ENCODE results near the gene DGAT2. TPM values are rescaled to one million over a fixed set of nuclear protein-coding genes. Genes with fewer than 3 reads are reported as not detected.
"Not testable (repeated sequence)": the region's sequence is repeated elsewhere in the genome, so short reads cannot be mapped to it uniquely, and the experiment has no call there.

DGAT2 gene
- total RNA-seq, 1 donor from 2014 or later: 7.3 TPM

DNA sequence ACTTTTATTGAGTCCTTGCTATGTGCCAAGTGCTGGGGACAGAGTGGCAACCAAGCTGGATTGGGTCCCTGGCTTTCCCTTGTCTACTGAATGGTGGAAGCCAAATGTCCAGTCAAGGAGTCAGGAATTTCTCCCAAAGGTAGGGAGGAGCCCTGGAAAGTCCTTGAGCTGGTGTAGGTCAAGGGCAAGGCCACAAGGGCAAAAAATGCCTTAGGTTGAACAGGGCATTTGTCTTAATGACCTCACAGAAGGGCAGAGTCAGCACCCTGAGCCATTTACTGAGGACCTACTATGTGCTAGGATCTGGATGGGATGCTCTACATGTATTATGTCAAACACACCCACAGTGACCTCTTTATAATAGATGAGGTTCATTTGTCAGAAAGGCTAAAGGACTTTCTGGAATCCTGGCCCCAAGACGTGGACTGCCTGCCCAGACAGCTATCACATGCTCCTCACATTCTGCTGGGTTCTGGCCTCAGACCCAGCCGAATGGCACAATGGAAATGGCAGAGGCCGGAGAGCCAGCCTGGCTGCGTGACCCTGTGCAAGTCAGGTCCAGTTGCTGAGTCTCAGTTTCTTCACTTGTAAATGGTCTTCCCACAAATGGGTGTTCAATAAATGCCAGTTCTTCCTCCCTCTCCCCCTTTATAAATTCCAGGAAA, 33.3 kb upstream of the DGAT2 start:
- no peak overlapping the region for H3K27ac Mint-ChIP-seq
- no peak for DNase-seq
- no peaks in the 10 kb centered on the region for H3K36me3 Mint-ChIP-seq (ENCODE audit: low read depth)
- intact Hi-C loops (cut with micrococcal nuclease): no loop called here
- no peaks in the 10 kb centered on the region for H3K9me3 Mint-ChIP-seq
- no peaks in the 10 kb centered on the region for H3K4me1 Mint-ChIP-seq
- H3K4me3 Mint-ChIP-seq: no peak overlapping the region
- peaks cover 11% of the 10 kb centered on the region for H3K27me3 Mint-ChIP-seq

DNA sequence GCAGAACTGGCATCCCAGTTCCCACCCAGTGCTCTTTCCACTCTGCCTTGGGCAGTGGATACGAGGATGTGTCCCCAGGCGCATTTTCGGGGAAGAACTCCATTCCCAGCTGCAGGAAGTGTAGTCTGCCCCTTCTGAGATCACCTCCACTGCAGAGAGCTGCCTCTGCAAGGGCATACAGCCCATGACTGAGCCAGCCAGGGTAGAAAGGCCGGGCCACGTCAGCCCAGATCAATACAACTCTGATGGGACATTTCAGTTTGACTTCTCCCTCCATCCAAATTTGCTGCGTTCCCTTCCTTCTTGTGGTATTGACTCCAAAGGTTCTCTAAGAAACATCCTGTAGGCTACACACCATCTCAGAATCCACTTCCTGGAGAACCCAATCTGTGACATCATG, 31.3 kb upstream of the DGAT2 start:
- Mint-ChIP-seq H3K4me3 (no peak overlapping the region), H3K27ac (no peak overlapping the region), H3K27me3 (peaks cover 18% of the 10 kb centered on the region), H3K9me3 (no peaks in the 10 kb centered on the region), H3K4me1 (no peaks in the 10 kb centered on the region), H3K36me3 (ENCODE audit: low read depth) (no peaks in the 10 kb centered on the region)
- intact Hi-C loops (cut with micrococcal nuclease): no loop called here
- DNase-seq: no peak

DNA sequence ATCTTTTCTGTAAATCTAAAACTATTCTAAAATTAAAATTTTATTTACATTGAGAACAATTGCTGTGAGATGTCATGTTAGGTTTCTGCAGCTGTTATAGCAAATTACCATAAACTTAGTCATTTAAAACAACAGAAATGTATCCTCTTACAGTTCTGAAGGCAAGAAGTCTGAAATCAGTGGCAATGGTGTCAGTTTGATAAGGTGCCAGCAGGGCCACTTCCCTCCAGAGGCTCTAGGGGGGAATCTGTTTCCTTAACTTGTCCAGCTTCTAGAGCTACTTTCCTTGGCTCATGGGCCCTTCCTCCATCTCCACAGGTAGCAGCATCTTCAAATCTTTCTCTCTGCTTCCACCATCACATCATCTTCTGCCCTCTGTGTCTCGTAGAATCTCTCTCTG, 27.9 kb upstream of the DGAT2 start:
- no peak overlapping the region for H3K4me3 Mint-ChIP-seq
- no peak for DNase-seq
- H3K27me3 Mint-ChIP-seq: peaks cover 31% of the 10 kb centered on the region
- H3K36me3 Mint-ChIP-seq (ENCODE audit: low read depth): no peaks in the 10 kb centered on the region
- H3K4me1 Mint-ChIP-seq: no peaks in the 10 kb centered on the region
- no peaks in the 10 kb centered on the region for H3K9me3 Mint-ChIP-seq
- no peak overlapping the region for H3K27ac Mint-ChIP-seq
- intact Hi-C loops (cut with micrococcal nuclease): no loop called here

DNA sequence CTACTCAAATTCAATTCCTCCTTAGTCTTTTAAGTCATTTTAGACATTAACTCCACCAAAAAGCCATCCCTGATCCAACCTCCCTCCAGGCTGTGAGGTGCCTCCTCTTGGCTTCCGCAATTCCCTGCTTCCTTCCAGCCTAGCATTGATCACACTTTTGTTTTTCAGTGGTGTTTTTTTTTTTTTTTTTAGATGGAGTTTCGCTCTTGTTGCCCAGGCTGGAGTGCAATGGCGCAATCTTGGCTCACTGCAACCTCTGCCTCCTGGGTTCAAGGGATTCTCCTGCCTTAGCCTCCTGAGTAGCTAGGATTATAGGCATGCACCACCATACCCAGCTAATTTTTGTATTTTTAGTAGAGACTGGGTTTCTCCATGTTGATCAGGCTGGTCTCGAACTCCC, 25.4 kb upstream of the DGAT2 start:
- H3K36me3 Mint-ChIP-seq (ENCODE audit: low read depth); H3K4me1 Mint-ChIP-seq; intact Hi-C loops (cut with micrococcal nuclease); H3K27ac Mint-ChIP-seq; H3K9me3 Mint-ChIP-seq; DNase-seq; H3K4me3 Mint-ChIP-seq: not testable (repeated sequence)
- peaks cover 30% of the 10 kb centered on the region for H3K27me3 Mint-ChIP-seq

DNA sequence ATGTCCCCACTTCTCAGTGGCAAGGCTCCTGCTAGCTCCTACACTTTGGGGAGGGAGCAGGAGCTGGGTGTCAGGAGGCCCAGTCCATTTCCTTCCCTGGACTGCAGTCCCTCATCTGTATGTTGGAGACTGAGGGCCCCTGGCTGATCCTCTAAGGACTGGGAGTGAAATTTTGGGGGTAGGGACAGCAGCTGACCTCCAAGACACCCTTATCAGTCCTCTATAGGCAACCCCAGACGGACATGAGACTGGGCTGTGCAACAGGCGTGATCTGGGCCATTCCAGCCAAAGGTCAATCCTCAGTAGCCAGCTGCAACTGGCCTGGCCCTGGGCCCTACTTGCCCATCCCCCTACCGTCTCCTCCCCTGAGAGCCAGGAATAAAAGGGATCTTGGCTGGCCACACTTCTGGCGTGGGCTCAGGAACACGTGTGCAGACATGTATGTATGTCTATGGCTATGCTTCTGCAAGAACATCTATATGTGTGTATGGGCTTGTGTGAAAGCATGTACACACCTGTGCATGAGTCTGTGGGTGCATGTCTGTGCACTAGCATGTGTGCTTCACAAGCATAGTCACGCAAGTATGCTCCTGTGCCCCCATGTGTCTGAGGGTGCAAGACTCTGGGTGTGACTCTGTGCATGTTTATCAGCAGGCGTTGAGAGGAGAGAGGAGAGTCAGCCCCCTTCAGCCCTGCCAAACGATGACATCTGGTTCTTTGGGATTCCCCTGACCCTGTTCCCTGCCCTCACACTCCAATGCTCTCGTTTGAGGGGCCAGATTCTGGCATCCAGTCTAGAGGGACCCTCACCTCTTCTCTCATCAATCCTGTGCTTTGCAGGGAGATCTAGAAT, 24.6 kb upstream of the DGAT2 start:
- Mint-ChIP-seq H3K4me1 (no peaks in the 10 kb centered on the region), H3K9me3 (no peaks in the 10 kb centered on the region), H3K4me3 (no peak overlapping the region), H3K27me3 (peaks cover 26% of the 10 kb centered on the region), H3K36me3 (ENCODE audit: low read depth) (no peaks in the 10 kb centered on the region), H3K27ac (no peak overlapping the region)
- intact Hi-C loops (cut with micrococcal nuclease): no loop called here
- no peak for DNase-seq

DNA sequence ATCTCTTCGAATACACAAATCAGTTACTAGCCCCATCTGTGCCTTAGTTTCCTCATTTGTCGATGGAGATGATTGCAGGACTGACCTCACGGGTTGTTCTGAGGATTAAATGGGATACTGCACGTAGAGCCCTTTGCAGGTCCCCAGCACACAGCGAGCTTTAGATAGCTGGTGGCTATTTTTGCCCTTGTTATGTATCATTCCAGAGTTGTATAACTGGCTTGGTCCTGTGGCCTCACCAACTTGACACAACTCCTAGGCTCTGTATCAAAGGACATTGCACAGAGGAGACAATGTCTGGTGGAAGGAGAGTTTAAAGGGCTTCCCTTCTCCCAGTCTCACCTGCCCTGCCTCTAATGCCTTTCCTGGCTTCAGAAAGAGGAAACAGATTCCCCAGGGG, 22.8 kb upstream of the DGAT2 start:
- intact Hi-C loops (cut with micrococcal nuclease): no loop called here

DNA sequence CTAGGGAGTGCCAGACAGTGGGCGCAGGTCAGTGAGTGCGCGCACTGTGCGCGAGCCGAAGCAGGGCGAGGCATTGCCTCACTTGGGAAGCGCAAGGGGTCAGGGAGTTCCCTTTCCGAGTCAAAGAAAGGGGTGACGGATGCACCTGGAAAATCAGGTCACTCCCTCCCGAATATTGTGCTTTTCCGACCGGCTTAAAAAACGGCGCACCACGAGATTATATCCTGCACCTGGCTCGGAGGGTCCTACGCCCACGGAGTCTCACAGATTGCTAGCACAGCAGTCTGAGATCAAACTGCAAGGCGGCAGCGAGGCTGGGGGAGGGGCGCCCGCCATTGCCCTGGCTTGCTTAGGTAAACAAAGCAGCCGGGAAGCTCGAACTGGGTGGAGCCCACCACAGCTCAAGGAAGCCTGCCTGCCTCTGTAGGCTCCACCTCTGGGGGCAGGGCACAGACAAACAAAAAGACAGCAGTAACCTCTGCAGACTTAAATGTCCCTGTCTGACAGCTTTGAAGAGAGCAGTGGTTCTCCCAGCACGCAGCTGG, 19.8 kb upstream of the DGAT2 start:
- H3K4me1 Mint-ChIP-seq; H3K36me3 Mint-ChIP-seq (ENCODE audit: low read depth); H3K27ac Mint-ChIP-seq; H3K9me3 Mint-ChIP-seq; intact Hi-C loops (cut with micrococcal nuclease); DNase-seq; H3K4me3 Mint-ChIP-seq: not testable (repeated sequence)
- H3K27me3 Mint-ChIP-seq: peaks cover 11% of the 10 kb centered on the region

More for the DNA sequence above, 22.8 kb upstream of the DGAT2 start:
- peaks cover 22% of the 10 kb centered on the region for H3K27me3 Mint-ChIP-seq
- H3K9me3 Mint-ChIP-seq: no peaks in the 10 kb centered on the region
- no peak overlapping the region for H3K4me3 Mint-ChIP-seq
- H3K36me3 Mint-ChIP-seq (ENCODE audit: low read depth): no peaks in the 10 kb centered on the region
- no peaks in the 10 kb centered on the region for H3K4me1 Mint-ChIP-seq
- DNase-seq: no peak
- no peak overlapping the region for H3K27ac Mint-ChIP-seq

DNA sequence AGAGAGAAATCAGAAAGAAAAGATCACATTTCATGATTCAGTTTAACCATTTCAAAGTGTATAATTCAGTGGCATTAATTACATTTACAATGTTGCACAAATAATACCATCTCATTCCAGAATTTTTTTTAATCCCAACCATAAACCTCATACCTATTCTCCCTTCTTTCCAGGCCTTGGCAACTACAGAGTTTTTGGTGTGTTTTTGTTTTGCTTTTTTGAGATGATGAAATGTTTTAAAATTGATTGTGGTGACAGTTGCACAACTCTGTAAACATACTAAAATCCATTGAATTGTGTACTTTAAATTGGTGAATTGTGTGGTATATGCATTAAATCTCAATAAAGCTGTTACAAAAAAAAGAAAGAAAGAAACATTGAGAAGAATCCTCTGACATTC, 13.6 kb upstream of the DGAT2 start:
- DNase-seq; intact Hi-C loops (cut with micrococcal nuclease); H3K27ac Mint-ChIP-seq; H3K9me3 Mint-ChIP-seq; H3K4me3 Mint-ChIP-seq; H3K36me3 Mint-ChIP-seq (ENCODE audit: low read depth); H3K4me1 Mint-ChIP-seq: not testable (repeated sequence)
- peaks cover 17% of the 10 kb centered on the region for H3K27me3 Mint-ChIP-seq

DNA sequence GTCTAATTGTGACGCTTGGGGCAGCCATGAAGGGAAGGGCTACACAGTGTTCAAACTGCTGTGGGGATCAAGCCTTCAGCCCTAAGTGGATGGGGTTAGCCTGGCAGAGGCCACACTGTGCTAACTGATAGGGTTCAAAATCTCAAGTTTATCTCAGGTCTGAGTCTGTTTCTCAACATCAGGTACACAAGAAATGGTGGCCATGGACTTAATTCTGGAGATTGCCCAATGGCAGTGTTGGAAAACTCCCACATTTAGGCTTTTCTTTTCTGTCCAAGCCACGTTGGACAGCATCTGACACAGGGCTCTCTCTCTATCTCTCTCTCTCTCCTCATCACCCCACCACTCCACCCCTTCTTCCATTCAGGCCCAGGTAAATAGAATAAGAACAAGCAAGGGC, 10.9 kb upstream of the DGAT2 start:
- DNase-seq: no peak
- H3K9me3 Mint-ChIP-seq: no peaks in the 10 kb centered on the region
- peaks cover 17% of the 10 kb centered on the region for H3K27me3 Mint-ChIP-seq
- intact Hi-C loops (cut with micrococcal nuclease): no loop called here
- H3K4me1 Mint-ChIP-seq: peaks cover 3% of the 10 kb centered on the region
- no peak overlapping the region for H3K27ac Mint-ChIP-seq
- no peaks in the 10 kb centered on the region for H3K36me3 Mint-ChIP-seq (ENCODE audit: low read depth)
- H3K4me3 Mint-ChIP-seq: no peak overlapping the region

DNA sequence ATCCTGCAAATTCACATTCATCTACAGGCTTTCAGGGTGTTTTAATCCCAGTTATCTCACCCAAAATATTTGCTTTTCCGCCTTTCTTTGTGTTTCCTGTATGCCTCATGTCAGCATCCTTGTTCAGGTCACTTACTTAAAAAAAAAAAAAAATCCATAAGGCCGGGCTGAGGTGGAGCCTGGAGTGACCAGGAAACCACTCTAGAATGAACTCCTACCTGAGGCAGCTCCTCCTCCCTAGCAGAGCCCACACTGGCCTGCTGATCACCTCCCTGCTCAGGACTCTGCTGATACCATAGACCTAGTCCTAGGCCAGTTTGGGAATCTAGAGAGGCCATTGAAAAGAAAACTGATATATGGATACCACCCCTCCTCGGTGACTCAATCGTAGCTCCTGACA, 8.7 kb upstream of the DGAT2 start:
- H3K36me3 Mint-ChIP-seq (ENCODE audit: low read depth): no peaks in the 10 kb centered on the region
- intact Hi-C loops (cut with micrococcal nuclease): no loop called here
- no peak for DNase-seq
- H3K27me3 Mint-ChIP-seq: peaks cover 17% of the 10 kb centered on the region
- no peak overlapping the region for H3K4me3 Mint-ChIP-seq
- H3K27ac Mint-ChIP-seq: no peak overlapping the region
- no peaks in the 10 kb centered on the region for H3K9me3 Mint-ChIP-seq
- peaks cover 3% of the 10 kb centered on the region for H3K4me1 Mint-ChIP-seq

DNA sequence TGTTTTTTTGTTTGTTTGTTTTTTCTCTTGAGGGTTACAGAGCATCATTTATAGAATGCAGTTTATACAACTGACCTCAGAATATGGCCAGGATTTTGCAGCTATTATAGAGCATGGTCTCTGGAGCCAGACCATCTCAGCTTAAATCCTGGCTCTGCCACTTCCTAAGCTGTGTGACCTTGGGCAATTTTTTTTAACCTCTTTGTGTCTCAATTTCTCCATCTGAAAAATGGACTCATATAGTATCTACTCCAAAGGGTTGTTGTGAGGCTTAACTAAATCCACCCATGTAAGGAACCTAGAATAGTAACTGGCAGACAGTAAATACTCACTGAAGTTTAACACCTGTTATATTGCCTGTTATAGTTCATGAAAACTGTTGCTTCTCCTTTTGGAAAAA, 8.3 kb upstream of the DGAT2 start:
- no peak overlapping the region for H3K27ac Mint-ChIP-seq
- intact Hi-C loops (cut with micrococcal nuclease): no loop called here
- no peaks in the 10 kb centered on the region for H3K9me3 Mint-ChIP-seq
- no peak for DNase-seq
- no peak overlapping the region for H3K4me3 Mint-ChIP-seq
- H3K4me1 Mint-ChIP-seq: peaks cover 2% of the 10 kb centered on the region
- H3K27me3 Mint-ChIP-seq: peaks cover 16% of the 10 kb centered on the region
- no peaks in the 10 kb centered on the region for H3K36me3 Mint-ChIP-seq (ENCODE audit: low read depth)

DNA sequence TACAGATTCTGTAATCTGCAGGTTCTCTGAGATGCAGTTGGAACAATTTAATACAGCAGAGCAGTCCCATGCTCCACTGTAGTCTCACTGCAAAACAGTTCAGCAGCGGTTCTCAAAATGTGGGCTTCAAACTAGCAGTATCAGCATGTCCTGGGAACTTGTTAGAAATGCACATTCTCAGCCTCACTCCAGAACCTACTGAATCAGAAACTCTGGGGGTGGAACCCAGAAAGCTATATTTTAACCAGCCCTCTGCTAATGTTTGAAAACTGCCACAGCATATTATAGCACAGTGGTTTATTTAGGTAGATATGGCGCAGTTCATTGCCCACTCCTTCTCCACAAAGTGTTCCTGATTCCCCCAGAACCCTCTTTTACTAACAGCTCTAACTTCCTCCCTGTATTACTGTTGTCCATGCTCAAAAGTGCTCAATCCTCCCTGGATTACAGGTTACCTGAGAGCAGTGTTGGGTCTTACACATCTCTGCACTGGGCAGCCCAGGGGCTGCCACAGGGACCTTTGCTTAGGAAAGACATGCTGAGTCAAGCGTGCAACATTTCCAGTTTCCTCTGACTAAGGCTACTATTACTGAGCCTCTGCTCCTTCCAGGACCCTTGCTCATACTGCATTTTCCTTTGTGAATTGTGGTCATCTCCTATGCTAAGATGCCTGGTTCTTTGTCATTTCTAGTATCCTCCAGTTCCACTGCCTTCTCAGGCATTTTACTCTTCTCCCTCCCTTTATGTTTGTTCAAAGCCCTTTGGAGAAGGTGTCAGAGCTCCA, 7.7 kb upstream of the DGAT2 start:
- peaks cover 9% of the 10 kb centered on the region for H3K27me3 Mint-ChIP-seq
- H3K9me3 Mint-ChIP-seq: no peaks in the 10 kb centered on the region
- no peaks in the 10 kb centered on the region for H3K4me1 Mint-ChIP-seq
- intact Hi-C loops (cut with micrococcal nuclease): no loop called here
- DNase-seq: no peak
- H3K27ac Mint-ChIP-seq: no peak overlapping the region
- no peak overlapping the region for H3K4me3 Mint-ChIP-seq
- H3K36me3 Mint-ChIP-seq (ENCODE audit: low read depth): no peaks in the 10 kb centered on the region

DNA sequence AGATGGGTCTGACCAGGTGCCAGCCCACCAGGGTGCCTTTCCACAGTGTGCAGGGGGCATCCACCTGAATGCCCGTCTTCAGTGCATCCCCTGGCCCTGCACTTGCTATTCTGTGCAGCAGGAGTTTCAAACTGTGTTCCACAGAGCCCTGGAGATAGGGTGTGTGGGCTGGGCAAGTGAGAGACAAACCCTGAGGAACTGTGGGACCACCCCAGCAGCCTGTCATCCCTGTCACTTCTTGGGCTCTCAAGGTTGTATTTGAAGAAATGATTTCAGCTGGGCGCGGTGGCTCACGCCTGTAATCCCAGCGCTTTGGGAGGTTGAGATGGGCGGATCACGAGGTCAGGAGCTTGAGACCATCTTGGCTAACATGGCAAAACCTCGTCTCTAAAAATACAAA, 6.4 kb upstream of the DGAT2 start:
- peaks cover 7% of the 10 kb centered on the region for H3K27me3 Mint-ChIP-seq
- intact Hi-C loops (cut with micrococcal nuclease): no loop called here
- no peaks in the 10 kb centered on the region for H3K9me3 Mint-ChIP-seq

DNA sequence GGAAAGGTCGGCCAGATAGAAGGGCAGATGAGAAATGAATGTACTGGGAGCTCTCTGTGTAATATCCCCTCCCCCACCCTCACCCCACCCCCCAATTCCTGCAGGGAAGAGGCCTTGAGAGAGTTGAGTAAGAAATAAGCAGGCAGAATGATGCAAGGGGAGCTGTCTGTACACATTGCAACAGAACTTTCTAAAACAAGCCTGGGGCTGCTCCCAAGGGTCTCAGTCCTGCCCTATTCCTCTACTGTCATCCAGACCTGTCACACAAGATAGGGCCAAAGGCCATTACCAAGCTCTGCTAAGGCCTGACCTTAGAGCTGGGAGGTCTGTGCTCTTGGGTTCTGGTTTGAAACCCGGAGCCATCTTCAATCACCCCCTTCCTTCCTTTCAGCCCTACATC, 5.7 kb upstream of the DGAT2 start:
- no peak overlapping the region for H3K4me3 Mint-ChIP-seq
- H3K4me1 Mint-ChIP-seq: peaks cover 15% of the 10 kb centered on the region
- no peak overlapping the region for H3K27ac Mint-ChIP-seq
- H3K36me3 Mint-ChIP-seq (ENCODE audit: low read depth): peaks cover 2% of the 10 kb centered on the region
- no peak for DNase-seq
- H3K27me3 Mint-ChIP-seq: peaks cover 7% of the 10 kb centered on the region
- H3K9me3 Mint-ChIP-seq: no peaks in the 10 kb centered on the region
- intact Hi-C loops (cut with micrococcal nuclease): no loop called here

More for the DNA sequence above, 6.4 kb upstream of the DGAT2 start:
- Mint-ChIP-seq H3K27ac (no peak overlapping the region), H3K4me1 (peaks cover 8% of the 10 kb centered on the region), H3K36me3 (ENCODE audit: low read depth) (no peaks in the 10 kb centered on the region), H3K4me3 (no peak overlapping the region)
- DNase-seq: no peak
